SKM-1 treated with dmso at 0.1 percent for 144 hours (cell line): Measurements from ENCODE around the gene DNMT3B.
"Not testable (repeated sequence)": the region's sequence is repeated elsewhere in the genome, so short reads cannot be mapped to it uniquely, and the experiment has no call there.

ENCODE experiments used
- DNase-seq: peaks from one replicate; lab custom pipeline; 2025; ENCODE audit not compliant: unreplicated experiment; lab: John Stamatoyannopoulos, UW

DNMT3B gene

GRCh38 chr20:32762754-32763201, 593 bp downstream of the DNMT3B start:
- peak; percentile 20 for DNase-seq

GRCh38 chr20:32763202-32764004, 1.2 kb downstream of the DNMT3B start:
- DNase-seq = no peak

DNA sequence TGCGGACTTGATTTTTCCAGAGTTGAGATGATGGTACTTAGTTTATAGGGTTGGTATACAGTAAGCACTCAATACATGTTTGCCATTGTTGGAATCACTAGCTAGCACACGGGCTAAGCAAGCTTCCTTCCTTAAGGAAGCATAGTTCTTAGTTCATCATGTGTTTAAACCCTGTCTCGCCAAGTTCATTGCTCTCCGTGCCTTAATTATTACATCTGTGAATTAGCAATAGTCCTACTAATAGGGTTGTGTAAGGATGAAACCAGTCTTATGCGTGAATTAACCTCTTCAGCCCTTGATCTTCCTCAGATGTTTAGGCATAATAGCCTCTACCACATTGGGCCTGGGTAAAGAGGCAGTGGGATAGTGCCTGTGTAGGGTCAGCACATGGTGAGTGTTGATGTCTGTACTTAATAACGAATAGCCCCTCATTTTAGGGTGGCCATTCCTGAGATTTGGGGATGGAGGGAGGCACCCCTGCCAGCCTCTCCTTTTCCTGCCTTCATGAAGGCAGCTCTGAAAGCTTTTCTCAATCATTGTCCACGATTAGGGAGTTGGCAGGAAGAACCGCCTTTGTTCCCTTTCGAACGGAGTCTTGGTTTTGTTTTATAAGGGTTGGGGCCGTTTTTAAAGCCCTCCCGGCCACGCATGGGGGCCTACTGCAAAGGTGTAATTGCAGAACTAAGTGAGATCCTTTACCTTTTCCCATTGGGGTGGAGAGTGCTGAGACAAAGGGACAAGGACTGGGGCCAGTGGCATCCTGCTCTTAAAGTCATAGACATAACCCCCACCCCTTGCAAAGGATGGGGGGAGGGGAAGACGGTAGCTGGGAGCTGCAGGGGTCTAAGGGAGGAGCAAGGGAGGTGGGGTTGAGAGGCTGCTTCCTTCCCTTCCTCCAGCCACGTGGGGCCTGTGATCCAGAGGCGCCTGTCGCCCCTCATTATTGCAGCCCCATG, 2.1 kb downstream of the DNMT3B start:
- no peak for DNase-seq

GRCh38 chr20:32765230-32765875, 3.2 kb downstream of the DNMT3B start:
- DNase-seq = not testable (repeated sequence)

- no peak for DNase-seq
Measured at GRCh38 chr20:32767418-32768198, 5.4 kb downstream of the DNMT3B start.

- DNase-seq = no peak
Measured at GRCh38 chr20:32772046-32772445, 9.9 kb downstream of the DNMT3B start.

- DNase-seq = no peak
Measured at GRCh38 chr20:32773223-32773622, 11.0 kb downstream of the DNMT3B start.

- DNase-seq = no peak
Measured at GRCh38 chr20:32773855-32774254, 11.7 kb downstream of the DNMT3B start.

GRCh38 chr20:32775336-32775991, 13.3 kb downstream of the DNMT3B start:
- no peak for DNase-seq

DNA sequence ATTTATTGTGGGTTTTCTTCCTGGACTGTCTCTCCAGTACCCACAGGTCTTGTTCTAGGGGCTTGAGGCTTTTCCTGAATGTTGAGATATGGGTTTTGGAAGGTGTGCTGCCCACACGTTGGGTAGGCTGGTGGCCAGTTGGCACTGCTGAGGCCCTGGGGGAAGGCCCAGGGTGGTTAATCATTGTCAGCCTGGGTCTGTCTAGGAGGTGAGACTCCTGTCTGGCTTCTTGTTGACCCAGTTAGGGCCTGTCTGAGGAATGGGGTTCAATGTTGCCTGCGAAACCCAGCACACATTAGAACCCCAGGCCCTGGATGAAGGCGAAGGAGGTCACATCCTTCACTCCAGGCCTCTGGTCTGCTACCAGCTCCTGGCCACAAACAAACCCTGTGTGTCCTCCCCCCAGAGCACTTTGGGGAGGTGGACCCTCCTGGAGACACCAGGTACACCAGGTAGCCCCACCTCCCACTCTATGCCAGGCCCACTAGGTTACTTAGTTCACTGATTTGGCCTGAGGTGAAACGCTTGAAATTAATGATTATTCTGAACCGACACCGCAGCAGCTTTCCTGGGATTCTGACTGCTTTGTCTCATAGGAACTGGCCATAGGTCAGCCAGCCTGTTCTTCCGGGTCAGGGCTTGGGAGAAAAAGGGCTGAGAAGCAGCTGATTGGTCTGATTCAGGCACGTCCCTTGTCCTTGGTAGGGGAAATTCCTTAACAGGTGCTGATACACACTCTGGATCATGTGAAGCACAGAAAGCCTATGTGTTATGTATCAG, 15.2 kb downstream of the DNMT3B start:
- no peak for DNase-seq

- no peak for DNase-seq
Measured at GRCh38 chr20:32779500-32780211, 17.5 kb downstream of the DNMT3B start.

- DNase-seq = no peak
Measured at GRCh38 chr20:32780278-32780677, 18.1 kb downstream of the DNMT3B start.

GRCh38 chr20:32780749-32781655, 18.8 kb downstream of the DNMT3B start:
- DNase-seq = no peak

- DNase-seq = no peak
Measured at GRCh38 chr20:32784369-32785080, 22.3 kb downstream of the DNMT3B start.

DNA sequence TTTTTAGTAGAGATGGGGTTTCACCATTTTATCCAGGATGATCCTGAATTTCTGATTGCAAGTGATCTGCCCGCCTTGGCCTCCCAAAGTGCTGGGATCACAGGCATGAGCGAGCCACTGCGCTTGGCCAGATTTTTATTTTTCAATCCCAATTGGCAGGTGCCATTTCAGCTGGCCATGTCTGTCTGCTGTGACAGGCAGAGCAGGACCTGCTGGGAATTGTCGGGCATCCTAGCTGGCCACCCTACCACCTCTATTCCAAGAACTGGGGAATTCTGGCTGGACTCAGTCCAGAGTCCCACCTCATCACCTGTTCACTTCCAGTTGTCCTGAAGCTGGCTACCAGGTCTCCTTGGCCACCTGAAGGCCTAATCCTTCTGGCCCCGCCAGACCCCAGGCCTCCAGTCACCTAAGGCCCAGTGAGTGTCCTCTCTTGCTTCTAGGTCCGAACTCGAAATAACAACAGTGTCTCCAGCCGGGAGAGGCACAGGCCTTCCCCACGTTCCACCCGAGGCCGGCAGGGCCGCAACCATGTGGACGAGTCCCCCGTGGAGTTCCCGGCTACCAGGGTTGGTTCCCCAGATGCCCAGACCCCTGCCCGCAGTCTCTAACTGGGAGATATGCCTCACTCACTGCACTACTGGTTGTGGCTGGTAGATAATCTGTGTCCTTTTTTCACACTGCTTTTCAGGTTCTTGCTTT, 24.0 kb downstream of the DNMT3B start:
- DNase-seq = no peak

DNA sequence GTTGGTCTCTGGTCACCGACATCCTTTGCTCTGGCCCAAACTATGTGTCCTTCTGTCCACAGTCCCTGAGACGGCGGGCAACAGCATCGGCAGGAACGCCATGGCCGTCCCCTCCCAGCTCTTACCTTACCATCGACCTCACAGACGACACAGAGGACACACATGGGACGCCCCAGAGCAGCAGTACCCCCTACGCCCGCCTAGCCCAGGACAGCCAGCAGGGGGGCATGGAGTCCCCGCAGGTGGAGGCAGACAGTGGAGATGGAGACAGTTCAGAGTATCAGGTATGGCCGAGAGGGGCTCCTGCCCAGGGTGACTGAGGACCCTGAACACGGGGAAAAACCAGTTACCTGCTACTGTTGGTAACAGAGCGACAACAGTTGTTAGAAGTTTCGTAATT, 25.0 kb downstream of the DNMT3B start:
- DNase-seq = no peak
